Astrocyte (in vitro differentiated cells and primary cell): ENCODE data around the gene FGFRL1. TPM values are rescaled to one million over a fixed set of nuclear protein-coding genes. Genes with fewer than 3 reads are reported as not detected.

Experiments used
- DNase-seq: peaks from one replicate; pipeline ENCODE4 v3.0.0-alpha.2; 2010; ENCODE audit warnings: low read depth
- FAIRE-seq: peaks from 2 replicates; lab custom pipeline; 2011; peaks lifted over from hg19 to GRCh38; lab: Jason Lieb, UNC
- H2AFZ ChIP-seq: 2 replicates; pipeline ENCODE4 v1.6.0; 2012; ENCODE audit warnings: low read depth, low read length, inconsistent platforms
- H3K27ac ChIP-seq: 2 replicates; pipeline ENCODE4 v1.5.1; 2011; ENCODE audit warnings: low read depth, low read length, inconsistent platforms
- H3K27me3 ChIP-seq: 2 replicates; pipeline ENCODE4 v1.6.0; 2011; ENCODE audit warnings: low read length, inconsistent platforms; ENCODE audit not compliant: insufficient read depth
- H3K36me3 ChIP-seq: 2 replicates; pipeline ENCODE4 v1.5.1; 2011; ENCODE audit warnings: low read length, inconsistent platforms; ENCODE audit not compliant: insufficient read depth
- H3K4me1 ChIP-seq: 2 replicates; pipeline ENCODE4 v1.5.1; 2011; ENCODE audit warnings: low read length, inconsistent platforms; ENCODE audit not compliant: insufficient read depth
- H3K4me2 ChIP-seq: 2 replicates; pipeline ENCODE4 v1.6.0; 2012; ENCODE audit warnings: low read length, inconsistent platforms
- H3K4me3 ChIP-seq: 2 replicates; pipeline ENCODE4 v1.5.1; 2011; ENCODE audit warnings: low read depth, mild to moderate bottlenecking, low read length, inconsistent platforms; ENCODE audit not compliant: insufficient read depth
- H3K79me2 ChIP-seq: 2 replicates; pipeline ENCODE4 v1.6.0; 2012; ENCODE audit warnings: mild to moderate bottlenecking, low read length, inconsistent platforms; ENCODE audit not compliant: insufficient read depth
- H3K9ac ChIP-seq: 2 replicates; pipeline ENCODE4 v1.6.0; 2012; ENCODE audit warnings: mild to moderate bottlenecking, low read length, inconsistent platforms
- H3K9me3 ChIP-seq: 2 replicates; pipeline ENCODE4 v1.5.1; 2012; ENCODE audit warnings: low read depth, mild to moderate bottlenecking, low read length, inconsistent platforms; ENCODE audit not compliant: insufficient read depth
- H4K20me1 ChIP-seq: 2 replicates; pipeline ENCODE4 v1.6.0; 2012; ENCODE audit warnings: low read length, inconsistent platforms; ENCODE audit not compliant: insufficient read depth
- H3K27ac Mint-ChIP-seq: one replicate; pipeline ENCODE4 v1.8.0; 2021; ENCODE audit warnings: mild to moderate bottlenecking, mixed read lengths; ENCODE audit not compliant: unreplicated experiment
- H3K27me3 Mint-ChIP-seq: one replicate; pipeline ENCODE4 v1.8.0; 2021; ENCODE audit warnings: low read depth, mixed read lengths; ENCODE audit not compliant: unreplicated experiment
- H3K36me3 Mint-ChIP-seq: one replicate; pipeline ENCODE4 v1.8.0; 2021; ENCODE audit warnings: low read depth, mixed read lengths; ENCODE audit not compliant: unreplicated experiment
- H3K4me1 Mint-ChIP-seq: one replicate; pipeline ENCODE4 v1.8.0; 2021; ENCODE audit warnings: low read depth, mixed read lengths; ENCODE audit not compliant: unreplicated experiment
- H3K4me3 Mint-ChIP-seq: one replicate; pipeline ENCODE4 v1.8.0; 2021; ENCODE audit warnings: mild to moderate bottlenecking, moderate library complexity, mixed read lengths; ENCODE audit not compliant: unreplicated experiment
- H3K9me3 Mint-ChIP-seq: one replicate; pipeline ENCODE4 v1.8.0; 2021; ENCODE audit warnings: mild to moderate bottlenecking, mixed read lengths; ENCODE audit not compliant: unreplicated experiment
- EZH2 ChIP-seq: IDR thresholded peaks from 2 replicates; pipeline ENCODE4 v1.6.1; 2012; ENCODE audit warnings: mild to moderate bottlenecking, low read length, inconsistent platforms; ENCODE audit not compliant: insufficient read depth
- total RNA-seq: library from RNA; stranded (reverse); gene quantifications from 2 replicates; pipeline ENCODE4 v1.2.1, GENCODE V29; 2021
- TF ChIP-seq, protein P1 (sequence below): IDR thresholded peaks from 2 replicates; pipeline ENCODE4 v1.5.1; 2011; ENCODE audit warnings: low read depth, mild to moderate bottlenecking, inconsistent platforms, low read length, moderate library complexity; ENCODE audit not compliant: insufficient read depth

FGFRL1 gene
- total RNA-seq, 1 donor from 2014 or later, result 64.2 TPM

GRCh38 chr4:968221-968620 lies 43.2 kb upstream of the FGFRL1 start:
- FAIRE-seq, result no peak
- peaks cover 36% of the 10 kb centered on the region for H4K20me1 ChIP-seq
- peaks cover 5% of the 10 kb centered on the region for H3K36me3 Mint-ChIP-seq
- no peak overlapping the region for H2AFZ ChIP-seq
- H3K4me3 Mint-ChIP-seq, result no peak overlapping the region
- H3K27ac ChIP-seq, result no peak overlapping the region
- no peaks in the 10 kb centered on the region for H3K27me3 Mint-ChIP-seq
- DNase-seq, result no peak
- H3K27me3 ChIP-seq, result no peaks in the 10 kb centered on the region
- no peaks in the 10 kb centered on the region for H3K4me1 Mint-ChIP-seq
- H3K36me3 ChIP-seq, result no peaks in the 10 kb centered on the region
- no peak overlapping the region for H3K9ac ChIP-seq
- no peaks in the 10 kb centered on the region for H3K9me3 ChIP-seq
- no peak overlapping the region for H3K27ac Mint-ChIP-seq
- no peaks in the 10 kb centered on the region for H3K9me3 Mint-ChIP-seq
- peaks cover 10% of the 10 kb centered on the region for H3K4me1 ChIP-seq
- peaks cover 7% of the 10 kb centered on the region for H3K79me2 ChIP-seq
- no peak for TF ChIP-seq EZH2
- TF ChIP-seq, protein P1, sequence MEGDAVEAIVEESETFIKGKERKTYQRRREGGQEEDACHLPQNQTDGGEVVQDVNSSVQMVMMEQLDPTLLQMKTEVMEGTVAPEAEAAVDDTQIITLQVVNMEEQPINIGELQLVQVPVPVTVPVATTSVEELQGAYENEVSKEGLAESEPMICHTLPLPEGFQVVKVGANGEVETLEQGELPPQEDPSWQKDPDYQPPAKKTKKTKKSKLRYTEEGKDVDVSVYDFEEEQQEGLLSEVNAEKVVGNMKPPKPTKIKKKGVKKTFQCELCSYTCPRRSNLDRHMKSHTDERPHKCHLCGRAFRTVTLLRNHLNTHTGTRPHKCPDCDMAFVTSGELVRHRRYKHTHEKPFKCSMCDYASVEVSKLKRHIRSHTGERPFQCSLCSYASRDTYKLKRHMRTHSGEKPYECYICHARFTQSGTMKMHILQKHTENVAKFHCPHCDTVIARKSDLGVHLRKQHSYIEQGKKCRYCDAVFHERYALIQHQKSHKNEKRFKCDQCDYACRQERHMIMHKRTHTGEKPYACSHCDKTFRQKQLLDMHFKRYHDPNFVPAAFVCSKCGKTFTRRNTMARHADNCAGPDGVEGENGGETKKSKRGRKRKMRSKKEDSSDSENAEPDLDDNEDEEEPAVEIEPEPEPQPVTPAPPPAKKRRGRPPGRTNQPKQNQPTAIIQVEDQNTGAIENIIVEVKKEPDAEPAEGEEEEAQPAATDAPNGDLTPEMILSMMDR, result no peak
- H3K4me2 ChIP-seq, result no peak overlapping the region
- H3K4me3 ChIP-seq, result no peak overlapping the region

- no peak overlapping the region for H3K27ac ChIP-seq
- no peaks in the 10 kb centered on the region for H3K36me3 ChIP-seq
- peaks cover 10% of the 10 kb centered on the region for H3K4me1 ChIP-seq
- no peak overlapping the region for H2AFZ ChIP-seq
- DNase-seq (no peak), FAIRE-seq (no peak)
- peaks cover 36% of the 10 kb centered on the region for H4K20me1 ChIP-seq
- no peaks in the 10 kb centered on the region for H3K9me3 Mint-ChIP-seq
- H3K27me3 Mint-ChIP-seq, result no peaks in the 10 kb centered on the region
- no peak overlapping the region for H3K4me3 Mint-ChIP-seq
- H3K9ac ChIP-seq, result no peak overlapping the region
- peaks cover 5% of the 10 kb centered on the region for H3K36me3 Mint-ChIP-seq
- H3K4me1 Mint-ChIP-seq, result no peaks in the 10 kb centered on the region
- H3K4me2 ChIP-seq, result no peak overlapping the region
- no peaks in the 10 kb centered on the region for H3K27me3 ChIP-seq
- H3K4me3 ChIP-seq, result no peak overlapping the region
- TF ChIP-seq EZH2, result no peak
- TF ChIP-seq, protein P1, result no peak
- no peak overlapping the region for H3K27ac Mint-ChIP-seq
- no peaks in the 10 kb centered on the region for H3K9me3 ChIP-seq
- H3K79me2 ChIP-seq, result peaks cover 7% of the 10 kb centered on the region
Observed at GRCh38 chr4:968621-969394, 42.6 kb upstream of the FGFRL1 start.

GRCh38 chr4:970046-970745 lies 41.2 kb upstream of the FGFRL1 start:
- no peaks in the 10 kb centered on the region for H3K9me3 Mint-ChIP-seq
- Histone ChIP-seq H2AFZ (no peak overlapping the region), H3K79me2 (peaks cover 7% of the 10 kb centered on the region), H3K4me3 (no peak overlapping the region), H3K36me3 (no peaks in the 10 kb centered on the region), H3K9ac (no peak overlapping the region), H3K4me1 (peaks cover 10% of the 10 kb centered on the region), H3K9me3 (no peaks in the 10 kb centered on the region), H4K20me1 (peaks cover 36% of the 10 kb centered on the region), H3K27me3 (no peaks in the 10 kb centered on the region), H3K27ac (no peak overlapping the region), H3K4me2 (no peak overlapping the region)
- no peak for FAIRE-seq
- DNase-seq, result no peak
- H3K36me3 Mint-ChIP-seq, result peaks cover 5% of the 10 kb centered on the region
- no peak overlapping the region for H3K27ac Mint-ChIP-seq
- no peaks in the 10 kb centered on the region for H3K4me1 Mint-ChIP-seq
- TF ChIP-seq, protein P1, result no peak
- TF ChIP-seq EZH2, result no peak
- no peaks in the 10 kb centered on the region for H3K27me3 Mint-ChIP-seq
- peak overlapping the region; percentile 4 for H3K4me3 Mint-ChIP-seq
